HepG2 (cell line): ENCODE data around the gene CMTM4. TPM values are rescaled to one million over a fixed set of nuclear protein-coding genes. Genes with fewer than 3 reads are reported as not detected.
A peak's percentile ranks its signal among the peaks of the same experiment; 100 is the strongest.

Source experiments
- ARID4A ChIP-seq: sonication (generic); formaldehyde crosslinking; IDR thresholded peaks from 2 replicates; pipeline ENCODE4 v1.5.0; 2020; ENCODE audit warnings: mild to moderate bottlenecking, missing genetic modification reagents, borderline replicate concordance
- CHD2 ChIP-seq: IDR thresholded peaks from 2 replicates; pipeline ENCODE4 v1.6.1; 2011; ENCODE audit warnings: low read depth, low read length, improper control_type of control experiment
- EP300 ChIP-seq, 3 experiments: sonication (generic) in 1 of 3; formaldehyde crosslinking in 1 of 3; IDR thresholded peaks; 2 replicates each; pipeline versions ENCODE4 v1.5.1 to v1.6.1; 2011 to 2020; ENCODE audit warnings: low read depth in 2 of 3, low read length in 2 of 3, borderline replicate concordance in 1 of 3, improper control_type of control experiment in 1 of 3, mild to moderate bottlenecking in 1 of 3, missing genetic modification reagents in 1 of 3, moderate library complexity in 1 of 3
- ESRRA ChIP-seq: sonication (generic); formaldehyde crosslinking; IDR thresholded peaks from 2 replicates; pipeline ENCODE4 v1.5.1; 2020; ENCODE audit warnings: mild to moderate bottlenecking, low read depth, missing genetic modification reagents
- FOXK2 ChIP-seq: fragments of 450-650 bp; IDR thresholded peaks from 2 replicates; pipeline ENCODE4 v1.6.1; 2016
- JUN ChIP-seq: sonication (generic); formaldehyde crosslinking; IDR thresholded peaks from 2 replicates; pipeline ENCODE4 v1.4.0; 2020; ENCODE audit warnings: mild to moderate bottlenecking, missing genetic modification reagents
- MATR3 ChIP-seq: sonication (generic); formaldehyde crosslinking; IDR thresholded peaks from 2 replicates; pipeline ENCODE4 v1.4.0; 2020; ENCODE audit warnings: missing genetic modification reagents
- RBM39 ChIP-seq: fragments of 200-400 bp; formaldehyde crosslinking; IDR thresholded peaks from one replicate; pipeline ENCODE4 v1.6.1; 2018; ENCODE audit warnings: antibody characterized with exemption, mild to moderate bottlenecking, low read depth, low read length; ENCODE audit not compliant: poor library complexity, severe bottlenecking
- SALL1 ChIP-seq: sonication (generic); formaldehyde crosslinking; IDR thresholded peaks from 2 replicates; pipeline ENCODE4 v1.8.0; 2022; ENCODE audit warnings: mild to moderate bottlenecking, missing genetic modification reagents
- STAT6 ChIP-seq: sonication (generic); formaldehyde crosslinking; IDR thresholded peaks from 2 replicates; pipeline ENCODE4 v1.4.0; 2020; ENCODE audit warnings: missing genetic modification reagents, mild to moderate bottlenecking, borderline replicate concordance
- XRCC5 ChIP-seq: fragments of 200-400 bp; formaldehyde crosslinking; optimal IDR thresholded peaks from 2 replicates; pipeline ENCODE3; 2017; ENCODE audit warnings: mild to moderate bottlenecking, low read length
- ZBTB20 ChIP-seq: sonication (generic); formaldehyde crosslinking; IDR thresholded peaks from 2 replicates; pipeline ENCODE4 v1.8.1; 2023; ENCODE audit warnings: missing genetic modification reagents, low read depth, mild to moderate bottlenecking, borderline replicate concordance
- ZBTB8A ChIP-seq: sonication (generic); formaldehyde crosslinking; IDR thresholded peaks from 2 replicates; pipeline ENCODE4 v1.4.0; 2020; ENCODE audit warnings: mild to moderate bottlenecking, low read depth, missing genetic modification reagents, borderline replicate concordance
- ZFP36 ChIP-seq: fragments of 150-350 bp; IDR thresholded peaks from 2 replicates; pipeline ENCODE4 v1.6.1; 2018; ENCODE audit warnings: borderline replicate concordance, low read length, low read depth; ENCODE audit not compliant: partially characterized antibody
- ZIK1 ChIP-seq: sonication (generic); formaldehyde crosslinking; IDR thresholded peaks from 2 replicates; pipeline ENCODE4 v1.5.0; 2020; ENCODE audit warnings: mild to moderate bottlenecking, low read depth, missing genetic modification reagents, borderline replicate concordance
- ZNF121 ChIP-seq: sonication (generic); formaldehyde crosslinking; IDR thresholded peaks from 2 replicates; pipeline ENCODE4 v1.5.0; 2020; ENCODE audit warnings: mild to moderate bottlenecking, missing genetic modification reagents
- ZNF230 ChIP-seq: sonication (generic); formaldehyde crosslinking; IDR thresholded peaks from 2 replicates; pipeline ENCODE4 v1.4.0; 2020; ENCODE audit warnings: mild to moderate bottlenecking, missing genetic modification reagents
- ZNF337 ChIP-seq: sonication (generic); formaldehyde crosslinking; IDR thresholded peaks from 2 replicates; pipeline ENCODE4 v1.5.1; 2020; ENCODE audit warnings: missing genetic modification reagents, low read depth, mild to moderate bottlenecking, borderline replicate concordance
- ZNF343 ChIP-seq: sonication (generic); formaldehyde crosslinking; IDR thresholded peaks from 2 replicates; pipeline ENCODE4 v1.4.0; 2020; ENCODE audit warnings: mild to moderate bottlenecking, missing genetic modification reagents
- ZNF607 ChIP-seq: sonication (generic); formaldehyde crosslinking; IDR thresholded peaks from 2 replicates; pipeline ENCODE4 v1.5.1; 2020; ENCODE audit warnings: missing genetic modification reagents, mild to moderate bottlenecking, borderline replicate concordance
- ZNF768 ChIP-seq: sonication (generic); formaldehyde crosslinking; IDR thresholded peaks from 2 replicates; pipeline ENCODE4 v1.4.0; 2020; ENCODE audit warnings: missing genetic modification reagents
- polyA plus RNA-seq, 8 experiments: library from polyadenylated mRNA; depleted of rRNA in 3 of 8; stranded (reverse) in 7 of 8; unstranded in 1 of 8; fragments of >200 nt; fragmentation: Illumina TruSeq in 4 of 8; extraction: Trizol in 4 of 8; gene quantifications; 2 replicates each; pipeline versions ENCODE4 v1.2.1 to v1.2.3, GENCODE V29; 2011 to 2016; ENCODE audit warnings: low read depth in 4 of 8, missing spikeins in 1 of 8, mixed read lengths in 1 of 8; ENCODE audit not compliant: insufficient read depth in 1 of 8
- total RNA-seq, 5 experiments: library from RNA; depleted of rRNA; stranded (reverse); fragments of >200 nt; fragmentation: Illumina TruSeq; extraction: Trizol; gene quantifications; 2 replicates each; pipeline ENCODE4 v1.2.3, GENCODE V29; 2016; ENCODE audit warnings: low read depth in 1 of 5

CMTM4 gene
- total and polyA plus RNA-seq, 2 of the 13 experiments (the other 11 are each of a cell fraction or from before 2014, with no cell fraction given): 32.0 to 36.3 TPM

GRCh38 chr16:66604376-66605176 lies 92.0 kb downstream of the CMTM4 start, which contains the start of gene CMTM3 (continued):
- no peak for TF ChIP-seq ZBTB20 (CRISPR knock-in tag)
- TF ChIP-seq SALL1 (CRISPR knock-in tag): no peak
- TF ChIP-seq ZNF768 (CRISPR knock-in tag): no peak
- TF ChIP-seq ZIK1 (CRISPR knock-in tag): no peak; the same call in 1 of the 2 replicates
- TF ChIP-seq ARID4A (CRISPR knock-in tag): no peak; the same call in 1 of the 2 replicates
- no peak for TF ChIP-seq EP300 (IDR thresholded peaks at IDR 0.05; ENCODE audit: low read depth in 2 of 2, low read length in 2 of 2)
- no peak for TF ChIP-seq EP300 (CRISPR knock-in tag; IDR thresholded peaks at IDR 0.05; ENCODE audit: borderline replicate concordance)
- TF ChIP-seq MATR3 (CRISPR knock-in tag): no peak
- no peak for TF ChIP-seq RBM39
- TF ChIP-seq STAT6 (CRISPR knock-in tag): no peak
- no peak for TF ChIP-seq ZNF230
- 0 out of 2 replicates have a peak, but pooled peaks have one; percentile 45 for TF ChIP-seq ESRRA
- no peak for TF ChIP-seq ZBTB8A (CRISPR knock-in tag)
- 0 out of 2 replicates have a peak, but pooled peaks have one; percentile 33 for TF ChIP-seq JUN
- no peak for TF ChIP-seq ZNF337 (CRISPR knock-in tag)
- 0 out of 2 replicates have a peak, but pooled peaks have one; percentile 26 for TF ChIP-seq ZNF121 (CRISPR knock-in tag)
- TF ChIP-seq ZFP36: no peak
- no peak for TF ChIP-seq ZNF607
- no peak for TF ChIP-seq ZNF343
- TF ChIP-seq CHD2: no peak
- TF ChIP-seq XRCC5: no peak
- no peak for TF ChIP-seq FOXK2
